NCI-H2227 (cell line): ENCODE data around the gene PDZK1IP1.
"Not testable (repeated sequence)": the region's sequence is repeated elsewhere in the genome, so short reads cannot be mapped to it uniquely, and the experiment has no call there.

Source experiments
- DNase-seq: peaks from one replicate; lab custom pipeline; 2025; ENCODE audit not compliant: unreplicated experiment; lab: John Stamatoyannopoulos, UW

Gene PDZK1IP1

DNA sequence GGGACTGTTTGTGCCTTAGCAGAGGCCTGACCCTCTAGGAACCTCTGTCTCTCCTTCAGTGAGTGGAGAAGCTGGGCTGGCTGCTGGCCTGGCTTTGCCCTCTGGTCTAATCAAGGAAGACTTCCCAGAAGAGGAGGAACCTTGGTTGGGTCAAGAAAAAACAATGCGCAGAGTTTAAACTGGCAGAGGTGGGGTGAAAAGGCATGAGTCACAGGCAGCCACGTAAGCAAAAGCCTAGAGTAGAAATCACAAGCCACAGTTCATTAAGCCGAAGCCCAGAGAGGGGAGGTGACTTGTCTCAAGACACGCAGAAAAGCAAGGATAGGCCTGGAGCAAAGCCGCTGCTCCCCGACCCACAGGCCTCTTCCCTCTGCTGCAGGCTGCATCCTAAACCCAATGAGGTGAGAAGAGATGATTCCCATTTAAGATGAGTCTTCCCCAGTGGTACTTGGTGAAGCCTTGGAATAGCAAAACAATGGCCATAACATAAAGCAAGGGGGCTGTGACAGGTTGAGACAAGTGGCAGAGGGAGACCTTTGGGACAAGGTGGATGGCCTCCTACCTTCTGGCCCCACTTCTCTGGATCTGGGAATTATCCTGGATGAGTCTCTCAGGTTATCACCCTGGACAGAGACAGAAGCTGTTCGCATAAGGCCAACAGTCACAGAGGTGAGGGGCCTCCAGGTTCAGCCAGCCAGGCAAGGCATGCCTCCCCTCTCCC is 7.7 kb downstream of the PDZK1IP1 start:
- DNase-seq, result no peak

DNA sequence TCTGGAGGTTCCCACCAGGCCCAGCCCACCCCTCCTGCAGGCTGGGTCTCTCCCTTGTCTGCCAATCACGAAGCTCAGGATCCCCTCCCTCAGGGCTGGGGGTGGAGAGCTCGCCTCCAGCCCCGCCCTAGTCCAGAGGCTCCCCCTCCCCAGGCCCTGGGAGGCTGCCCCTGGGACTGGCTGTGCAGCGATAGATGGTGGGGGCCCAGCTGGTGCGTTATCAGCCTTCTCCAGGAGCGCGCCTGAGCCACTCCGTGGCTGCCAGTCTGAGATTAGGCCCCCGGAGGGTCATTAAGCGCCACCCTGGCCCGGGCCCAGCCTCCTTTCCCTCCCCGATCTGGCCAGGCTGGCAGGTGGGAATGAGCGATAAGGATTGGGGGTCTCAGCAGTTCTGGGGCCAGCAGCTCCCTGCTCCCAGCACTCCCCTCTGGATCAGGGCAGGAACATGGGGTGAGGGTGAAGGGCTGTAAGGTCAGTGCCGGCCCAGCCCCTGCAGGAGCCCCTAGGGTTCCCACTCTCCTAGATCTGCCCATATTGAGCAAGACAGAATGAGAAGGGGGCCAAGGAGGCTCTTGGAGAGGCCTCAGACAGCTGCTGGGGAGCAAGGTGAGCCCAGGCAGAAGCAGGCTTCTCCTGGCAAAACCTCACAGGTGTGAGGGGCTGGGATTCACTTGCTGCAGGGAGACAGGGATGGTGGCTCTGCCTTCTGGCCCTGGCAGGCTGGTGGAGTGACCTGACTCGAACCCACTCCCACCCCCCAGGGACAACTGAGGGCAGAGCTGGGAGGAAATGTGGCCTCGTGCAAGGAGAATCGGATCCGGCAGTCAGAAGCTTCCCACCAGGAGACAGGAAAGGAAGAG is 8.5 kb downstream of the PDZK1IP1 start:
- DNase-seq, result peak; percentile 75

DNA sequence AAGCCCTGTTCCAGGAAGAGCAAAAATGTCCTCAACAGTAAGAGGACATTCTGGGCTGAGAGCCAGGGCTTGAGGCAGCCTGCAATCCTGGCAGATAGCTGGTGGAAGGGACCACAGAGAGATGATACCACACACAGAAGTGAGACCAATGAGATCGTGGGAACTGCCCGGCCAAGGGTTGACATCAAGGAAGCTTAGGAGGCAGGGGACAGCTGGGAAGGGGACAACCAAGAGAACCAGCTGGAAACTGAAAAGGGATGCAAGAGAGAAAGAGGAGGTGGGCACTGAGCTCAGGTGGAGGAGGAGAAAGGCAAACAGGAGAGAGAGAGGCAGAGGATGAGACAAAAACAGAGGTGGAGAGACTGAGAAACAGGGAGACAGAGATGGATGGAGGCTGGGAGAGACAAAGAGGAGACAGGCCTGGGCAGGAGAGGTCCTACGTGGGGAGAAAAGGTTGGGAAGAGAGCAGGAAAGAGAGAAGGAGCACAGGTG is 9.2 kb downstream of the PDZK1IP1 start:
- no peak for DNase-seq

DNA sequence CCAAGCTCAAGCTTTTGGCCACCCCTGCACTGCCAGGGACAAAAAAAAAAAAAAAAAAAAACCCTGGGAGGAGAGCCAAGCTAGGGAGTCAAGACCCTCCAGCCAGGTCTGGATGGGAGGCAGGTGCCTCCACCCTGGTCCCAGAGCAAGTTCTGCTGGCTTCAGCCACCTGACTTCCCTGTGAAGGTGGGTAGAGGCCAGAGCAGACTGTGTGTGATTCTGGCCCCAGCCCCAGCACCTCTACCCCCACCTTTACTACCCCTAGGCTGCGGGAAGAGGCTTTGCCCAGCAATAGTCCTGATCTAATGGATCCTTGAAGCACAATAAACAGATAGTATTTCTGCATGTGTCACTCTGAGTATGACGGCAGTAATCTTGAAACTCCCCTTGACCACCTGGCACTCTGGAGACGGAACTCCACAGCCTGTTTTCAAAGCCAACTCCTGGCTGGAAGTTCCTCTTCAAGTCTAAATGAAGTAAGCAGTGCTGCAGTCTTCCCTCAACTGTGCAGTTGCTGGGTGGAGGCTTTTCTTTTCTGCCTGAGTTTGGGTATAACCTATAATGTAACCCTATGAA is 9.8 kb downstream of the PDZK1IP1 start:
- no peak for DNase-seq

DNA sequence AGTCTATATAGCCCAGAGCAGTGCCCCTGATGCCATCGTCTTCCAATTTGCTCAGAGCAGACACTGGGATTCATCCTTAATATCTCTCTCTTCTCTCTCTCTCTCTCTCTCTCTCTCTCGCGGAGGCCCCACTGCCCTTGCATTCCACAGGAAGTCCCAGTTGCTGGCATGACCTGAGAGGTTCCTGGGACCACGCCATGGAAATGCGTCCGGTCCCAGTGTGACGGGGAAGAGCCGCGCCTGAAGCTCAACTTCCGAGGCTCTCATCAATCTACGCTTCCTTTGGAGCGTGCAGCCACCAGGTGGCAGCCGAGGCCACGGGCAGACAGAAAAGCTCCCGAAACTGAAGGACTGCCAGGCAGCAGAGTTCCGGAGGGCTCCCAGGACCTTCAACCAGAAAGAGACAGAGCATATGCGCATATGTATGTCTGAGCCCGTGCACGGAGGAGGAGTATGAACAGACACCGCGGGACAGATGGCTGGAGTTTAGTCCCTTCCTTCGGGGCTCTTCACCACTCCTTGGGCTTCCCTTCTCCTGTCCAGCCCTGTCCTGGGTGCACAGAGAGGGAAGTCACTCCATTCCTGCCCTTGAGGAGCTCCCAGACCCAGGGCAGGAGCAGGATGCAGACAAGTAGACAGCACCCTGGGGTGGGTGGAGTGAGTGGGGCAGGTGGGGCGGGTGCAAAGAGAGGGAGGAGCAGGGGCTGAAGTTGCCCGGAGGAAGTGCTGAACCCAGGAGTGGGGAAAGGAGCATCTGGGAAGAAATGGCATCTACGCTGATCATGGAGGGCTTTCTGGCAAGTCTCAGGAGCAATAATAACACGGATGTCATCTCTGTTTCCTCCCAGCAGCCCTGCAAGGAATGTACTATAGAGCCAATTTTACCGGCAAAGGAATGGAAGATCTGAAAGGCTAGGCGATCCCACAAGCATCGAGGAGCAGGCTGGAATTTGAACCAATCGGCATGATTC is 10.5 kb downstream of the PDZK1IP1 start:
- DNase-seq, result peak; percentile 97

DNA sequence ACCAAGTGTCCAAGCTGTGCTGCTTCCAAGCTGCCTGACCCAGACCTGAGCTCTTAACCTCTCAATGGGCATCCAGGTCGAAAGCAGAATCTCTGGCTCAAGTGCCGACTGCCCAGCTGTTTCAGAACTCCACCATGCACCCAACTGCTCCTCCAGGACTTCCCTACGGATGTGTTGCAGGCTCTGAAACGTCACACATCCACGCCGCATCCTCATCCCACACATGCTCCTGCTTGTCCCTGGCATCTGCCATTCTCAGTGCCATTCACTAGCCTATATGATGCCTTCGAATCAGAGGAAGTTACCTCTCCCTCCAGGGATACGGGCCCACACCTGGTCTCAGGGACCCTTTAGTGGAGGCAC is 11.2 kb downstream of the PDZK1IP1 start:
- peak; percentile 51 for DNase-seq

DNA sequence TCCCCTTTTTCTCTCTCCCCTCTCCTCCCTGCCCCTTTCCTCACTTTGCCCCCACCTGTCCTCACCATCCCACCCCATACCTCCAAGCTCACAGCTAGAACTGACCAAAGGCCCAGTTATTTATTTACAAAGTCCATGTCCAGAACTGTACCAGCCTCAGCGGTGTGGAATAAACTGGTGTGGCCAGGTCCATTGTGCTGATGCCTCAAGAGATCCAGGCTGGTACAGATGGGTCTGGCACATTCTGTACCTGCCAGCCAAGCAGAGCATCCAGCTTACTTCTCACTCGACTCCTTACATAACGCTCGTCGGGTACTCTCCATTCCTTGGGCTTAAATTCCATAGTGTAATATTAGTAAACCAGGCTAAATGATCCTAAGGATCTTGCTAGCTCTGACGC is 11.8 kb downstream of the PDZK1IP1 start:
- no peak for DNase-seq

DNA sequence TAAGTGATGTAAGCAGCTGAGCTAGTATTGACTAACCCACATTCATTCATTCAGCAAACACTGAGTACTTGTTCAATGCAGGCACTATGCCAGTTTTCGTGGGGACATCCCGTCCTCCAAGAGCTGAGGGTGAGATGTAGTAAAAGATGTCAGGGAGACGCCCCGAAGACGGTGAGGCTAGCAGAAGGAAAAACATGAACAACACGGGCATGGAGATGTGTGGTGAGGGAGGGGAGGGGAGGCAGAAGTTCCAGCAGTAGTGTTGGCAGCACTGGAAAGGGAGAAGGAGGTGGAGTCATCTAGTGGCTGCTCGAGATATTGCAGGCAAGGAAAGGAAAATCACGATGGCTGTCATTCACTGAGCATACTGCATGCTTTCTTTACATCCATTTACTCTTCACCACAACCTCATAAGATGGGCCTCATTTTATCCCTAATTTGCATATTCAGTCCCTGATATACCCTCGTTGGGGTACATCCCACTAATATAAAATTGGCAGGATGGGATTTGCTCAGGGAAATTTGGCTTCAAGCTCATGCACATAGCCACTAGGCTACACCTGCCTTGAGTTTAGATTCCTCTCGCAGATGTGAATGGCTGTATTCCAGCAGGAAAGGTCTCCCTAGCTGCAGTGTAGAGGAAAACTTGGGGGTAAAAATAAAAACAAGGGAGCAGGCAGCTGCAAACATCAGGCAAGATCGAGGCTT is 14.5 kb downstream of the PDZK1IP1 start:
- peak; percentile 71 for DNase-seq

DNA sequence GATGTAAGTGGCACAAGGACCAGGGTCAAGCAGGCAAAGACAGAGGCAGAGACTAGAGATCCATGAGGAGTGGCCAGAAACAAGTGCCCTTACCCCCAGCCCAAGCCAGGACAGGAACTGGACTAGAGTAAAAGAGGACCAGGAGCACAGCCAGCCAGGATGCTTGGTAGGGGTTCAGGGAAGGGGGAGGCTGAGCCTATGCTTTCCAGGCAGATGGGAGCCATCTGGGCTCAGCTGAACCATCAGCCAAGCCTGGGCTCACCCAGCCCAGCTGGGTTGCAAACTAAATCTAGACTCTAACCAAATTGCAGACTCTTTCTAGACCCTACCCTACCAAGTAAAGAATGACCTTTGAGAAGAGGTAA is 15.2 kb downstream of the PDZK1IP1 start:
- no peak for DNase-seq

DNA sequence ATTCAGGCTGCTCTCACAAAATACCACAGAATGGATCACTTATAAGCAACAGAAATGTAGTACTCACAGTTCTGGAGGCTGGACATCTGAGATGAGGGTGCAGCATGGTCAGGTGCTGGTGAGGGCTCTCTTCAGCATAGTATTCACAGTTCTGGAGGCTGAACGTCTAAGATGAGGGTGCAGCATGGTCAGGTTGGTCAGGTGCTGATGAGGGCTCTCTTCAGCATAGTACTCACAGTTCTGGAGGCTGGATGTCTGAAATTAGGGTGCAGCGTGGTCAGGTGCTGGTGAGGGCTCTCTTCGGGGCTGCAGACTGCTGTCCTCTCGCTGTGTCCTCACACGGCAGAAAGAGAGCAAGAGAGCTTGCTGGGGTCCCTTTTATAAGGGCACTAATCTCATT is 17.1 kb downstream of the PDZK1IP1 start:
- no peak for DNase-seq

DNA sequence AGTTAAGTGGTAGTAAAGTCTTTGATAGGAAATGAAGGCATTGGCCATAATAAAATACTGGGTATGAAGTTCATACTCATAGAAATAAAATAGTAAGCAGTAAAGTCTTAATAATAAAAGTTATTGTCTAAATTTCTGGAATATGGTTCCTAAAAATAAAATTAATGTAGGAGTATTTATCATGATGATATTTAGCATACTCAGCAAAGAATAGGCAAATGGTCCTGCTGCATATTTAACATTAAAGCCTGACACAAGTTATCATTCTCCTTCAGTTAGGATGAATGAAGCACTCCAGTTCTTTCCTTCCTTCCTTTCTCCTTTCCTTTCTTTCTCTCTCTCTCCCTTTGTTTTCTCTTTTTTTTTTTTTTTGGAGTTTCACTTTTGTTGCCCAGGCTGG is 25.3 kb downstream of the PDZK1IP1 start:
- DNase-seq, result no peak

DNA sequence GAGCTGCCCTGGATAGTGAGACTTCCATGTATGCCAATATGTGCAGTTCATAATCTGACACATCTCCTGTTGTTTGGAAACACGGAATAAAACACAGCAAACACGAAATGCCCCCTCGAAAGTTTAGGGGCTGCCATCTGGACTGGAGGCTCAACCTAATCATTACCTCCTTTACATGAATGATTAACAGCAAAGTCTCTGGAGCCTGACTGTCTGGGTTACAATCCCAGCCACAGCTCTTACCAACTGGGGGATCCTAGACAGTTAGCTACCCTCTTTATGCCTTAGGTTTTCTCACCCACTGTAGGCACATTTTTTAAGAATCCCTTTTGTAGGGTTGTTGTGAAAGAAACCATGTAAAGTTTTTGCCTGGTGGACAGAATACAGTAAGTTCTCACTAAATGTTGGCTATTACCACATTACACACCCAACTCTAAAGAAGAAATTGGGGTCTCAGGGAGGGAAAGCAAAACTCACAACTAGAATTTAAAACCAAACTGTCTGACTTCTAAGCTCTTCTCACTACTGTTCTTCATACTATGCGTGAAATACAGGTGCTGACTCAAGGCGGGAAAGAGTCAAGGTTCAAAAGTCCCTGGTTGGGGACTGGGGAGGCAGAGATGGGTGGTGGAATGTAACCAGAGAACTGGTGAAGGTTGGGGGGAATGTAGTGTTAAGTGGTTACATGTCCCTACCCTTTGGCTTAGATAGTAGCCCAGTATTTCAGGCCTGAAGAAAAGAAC is 28.4 kb downstream of the PDZK1IP1 start:
- DNase-seq, result no peak

DNA sequence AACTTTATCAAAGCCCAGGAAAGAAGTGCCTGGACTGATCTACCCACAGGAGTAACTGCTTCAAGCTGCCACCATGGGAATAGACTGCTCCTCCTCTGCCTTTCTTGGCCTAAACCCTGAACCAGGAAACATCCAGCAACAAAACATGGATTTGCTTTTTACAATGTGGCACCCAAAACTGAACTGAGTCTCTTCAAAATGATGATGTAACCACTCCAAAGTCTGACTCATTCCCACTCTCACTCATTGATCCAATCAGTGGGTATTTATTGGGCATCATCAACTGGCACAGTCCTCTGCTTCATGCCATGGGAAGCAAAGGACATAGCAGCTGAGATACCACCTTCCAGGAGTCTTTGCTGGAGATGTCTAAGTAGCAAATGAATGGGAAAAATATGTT is 29.1 kb downstream of the PDZK1IP1 start:
- no peak for DNase-seq

DNA sequence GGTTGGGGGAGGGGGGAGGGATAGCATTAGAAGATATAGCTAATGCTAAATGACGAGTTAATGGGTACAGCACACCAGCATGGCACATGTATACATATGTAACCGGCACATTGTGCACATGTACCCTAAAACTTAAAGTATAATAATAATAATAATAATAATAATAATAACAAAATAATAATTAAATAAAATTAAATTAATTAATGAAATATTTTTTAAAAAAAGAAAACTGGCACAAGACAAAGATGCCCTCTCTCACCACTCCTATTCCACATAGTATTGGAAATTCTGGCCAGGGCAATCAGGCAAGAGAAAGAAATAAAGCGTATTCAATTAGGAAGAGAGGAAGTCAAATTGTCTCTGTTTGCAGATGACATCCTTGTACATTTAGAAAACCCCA is 31.9 kb downstream of the PDZK1IP1 start:
- not testable (repeated sequence) for DNase-seq

DNA sequence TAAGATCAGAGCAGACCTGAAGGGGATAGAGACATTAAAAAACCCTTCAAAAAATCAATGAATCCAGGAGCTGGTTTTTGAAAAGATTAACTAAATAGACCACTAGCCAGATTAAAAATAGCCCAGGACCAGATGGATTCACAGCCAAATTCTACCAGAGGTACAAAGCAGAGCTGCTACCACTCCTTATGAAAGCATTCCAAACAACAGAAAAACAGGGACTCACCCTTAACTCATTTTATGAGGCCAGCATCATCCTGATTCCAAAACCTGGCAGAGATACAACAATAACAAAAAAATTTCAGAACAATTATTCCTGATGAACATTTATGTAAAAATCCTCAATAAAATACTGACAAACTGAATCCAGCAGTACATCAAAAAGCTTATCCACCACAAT is 33.4 kb downstream of the PDZK1IP1 start:
- not testable (repeated sequence) for DNase-seq

DNA sequence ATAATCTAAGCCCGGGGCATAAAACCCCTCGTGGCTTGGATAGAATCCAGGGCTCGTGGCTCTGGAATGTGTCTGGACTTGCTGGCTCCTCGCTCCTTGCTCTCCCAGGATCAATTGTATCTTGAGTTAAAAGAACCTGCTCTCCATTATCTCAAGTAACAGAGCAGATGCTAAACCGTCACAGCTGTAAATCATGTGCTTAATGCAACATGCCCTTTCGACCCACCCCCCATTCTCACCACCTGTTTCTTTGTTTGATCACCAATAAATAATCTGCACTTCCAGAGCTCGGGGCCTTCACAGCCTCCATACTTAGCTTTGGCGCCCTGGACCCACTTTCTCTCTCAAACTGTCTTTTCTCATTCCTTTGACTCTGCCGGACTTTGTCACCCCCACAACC is 40.7 kb downstream of the PDZK1IP1 start:
- DNase-seq, result peak; percentile 24

DNA sequence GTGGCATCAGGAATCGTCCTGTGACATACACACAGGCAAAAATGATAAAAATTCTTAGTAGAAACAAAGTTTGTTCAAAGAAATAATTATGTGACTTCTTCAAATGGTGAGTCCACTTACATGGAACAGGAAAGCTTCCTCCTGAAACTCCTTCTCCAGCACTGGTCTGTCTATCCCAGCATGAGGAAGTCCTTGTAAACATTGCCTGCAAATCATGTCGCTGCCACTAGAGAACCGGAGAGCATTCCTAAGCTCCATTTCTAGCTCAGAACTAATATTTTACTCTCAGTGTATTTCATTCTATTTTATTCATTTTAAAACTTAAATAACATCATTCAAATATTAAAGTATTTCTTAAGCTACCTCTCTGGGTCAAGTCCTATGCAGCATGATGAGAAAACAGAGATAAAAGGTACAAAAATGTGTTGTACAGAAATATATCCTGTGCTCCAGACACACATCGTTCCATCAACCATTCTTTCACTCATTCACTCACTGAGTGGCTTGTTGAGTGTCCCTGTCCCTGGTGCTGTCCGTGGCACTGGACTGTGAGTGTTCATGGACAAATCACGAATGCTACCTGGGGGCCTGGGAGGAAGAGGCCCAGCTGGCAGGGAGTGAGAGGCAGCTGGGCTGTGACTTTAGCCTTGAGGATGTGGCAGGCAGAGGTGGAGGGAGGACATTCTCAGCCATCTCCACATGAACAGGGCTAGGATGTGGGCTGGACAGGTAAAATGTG is 42.6 kb downstream of the PDZK1IP1 start:
- no peak for DNase-seq

DNA sequence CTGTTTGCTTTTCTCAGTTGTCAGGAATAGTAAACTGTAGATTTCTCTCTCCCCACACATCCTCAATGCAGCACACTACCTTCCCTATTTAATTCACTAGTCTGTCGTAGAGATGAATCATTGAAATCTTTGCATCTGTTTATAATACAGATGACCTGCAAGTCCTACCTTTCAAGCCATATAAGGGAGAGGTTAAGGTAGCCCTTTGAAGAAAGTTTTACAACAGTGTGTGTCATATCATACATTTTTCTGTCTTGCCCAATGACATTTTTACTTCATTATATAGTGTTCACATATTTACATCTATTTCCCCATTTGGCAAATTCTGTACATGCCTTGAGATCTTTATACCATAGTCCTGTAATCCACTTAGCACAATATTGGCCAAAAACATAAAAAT is 43.3 kb downstream of the PDZK1IP1 start:
- DNase-seq, result not testable (repeated sequence)

DNA sequence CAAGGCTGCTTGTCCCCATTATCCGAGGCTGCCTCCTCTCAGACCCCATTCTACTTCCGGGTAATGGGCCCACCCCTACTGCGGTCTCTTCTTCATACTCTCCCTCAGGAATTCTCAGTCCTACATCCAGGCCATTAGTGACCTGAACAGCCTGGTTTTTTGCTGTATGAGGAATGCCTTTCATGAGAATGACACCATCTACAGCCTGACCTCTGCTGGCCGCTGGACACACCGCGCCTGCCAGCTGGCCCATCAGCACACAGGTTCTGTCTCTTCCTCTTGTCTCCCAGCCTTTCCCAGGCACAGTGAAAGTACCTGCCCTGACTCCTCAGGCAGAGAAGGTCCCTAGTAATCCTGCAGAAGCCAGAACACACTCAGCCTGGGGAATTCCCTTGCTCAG is 46.2 kb downstream of the PDZK1IP1 start:
- not testable (repeated sequence) for DNase-seq
